Bone marrow (tissue), 2 donors: ENCODE data around the gene IL22RA1.

ENCODE experiments used
- DNase-seq, 2 donors: peaks; one replicate each; lab custom pipeline; 2025; lab: John Stamatoyannopoulos, UW

IL22RA1 gene

GRCh38 chr1:24074817-24075589, 67.9 kb downstream of the IL22RA1 start:
- DNase-seq = no peak

DNA sequence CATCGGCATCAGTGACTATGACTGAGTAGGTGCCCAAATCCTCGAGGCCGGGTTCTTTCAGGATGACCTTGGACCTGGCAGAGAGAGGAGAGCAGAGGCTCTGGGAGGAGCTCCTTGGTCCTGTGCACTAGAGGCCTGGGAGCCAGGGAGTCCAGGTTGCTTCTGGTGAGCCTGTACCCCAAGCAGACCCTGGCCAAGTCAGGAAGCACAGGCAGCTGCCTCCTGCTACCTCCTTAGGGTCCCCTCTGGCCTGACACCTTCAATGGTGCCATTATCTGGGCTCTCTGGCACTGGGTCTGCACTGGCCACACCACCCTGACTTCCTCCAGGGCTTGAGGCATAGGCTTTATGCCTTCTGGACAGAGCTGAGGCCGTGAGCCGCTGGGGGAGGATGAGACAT, 68.7 kb downstream of the IL22RA1 start:
- no peak for DNase-seq

GRCh38 chr1:24071941-24072340, 71.0 kb downstream of the IL22RA1 start:
- no peak for DNase-seq

DNA sequence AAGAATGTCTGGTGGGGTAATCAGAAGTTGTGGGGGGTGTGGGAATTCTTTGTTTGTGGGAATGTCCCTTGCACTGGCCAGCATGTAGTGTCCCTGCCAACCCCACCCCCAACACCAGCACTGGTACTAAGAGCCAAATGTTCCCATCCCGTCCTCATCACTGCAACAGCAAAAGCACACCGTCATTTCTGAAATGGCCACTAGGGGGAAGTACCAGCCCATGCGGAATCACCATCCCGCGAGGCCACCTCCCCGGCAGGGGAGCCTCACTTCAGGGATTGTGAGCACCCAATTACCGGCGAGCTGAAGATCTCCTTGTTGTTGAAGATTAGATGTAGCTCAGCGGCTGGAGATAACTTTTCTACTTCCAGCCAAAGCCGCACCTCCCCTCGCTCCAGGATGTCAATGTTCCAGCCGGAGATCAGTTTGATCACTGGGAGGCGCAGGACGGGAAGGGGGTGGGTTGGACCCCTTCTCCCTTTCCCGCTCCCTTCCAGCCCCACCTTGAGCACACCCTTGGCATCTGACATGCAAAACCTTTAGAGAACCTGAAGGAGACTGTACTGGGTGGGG, 72.0 kb downstream of the IL22RA1 start:
- DNase-seq = peak; percentile 14 to 76

GRCh38 chr1:24069817-24070216, 73.1 kb downstream of the IL22RA1 start:
- no peak for DNase-seq
